ENCODE results near the gene SLC6A2. TPM values are rescaled to one million over a fixed set of nuclear protein-coding genes. Genes with fewer than 3 reads are reported as not detected.

Gene SLC6A2
- total RNA-seq, 2 donors from 2014 or later = 1.1 TPM; not detected in 1

GRCh38 chr16:55662644-55663031 lies 6.8 kb downstream of the SLC6A2 start:
- peaks cover 6% of the 10 kb centered on the region for H3K4me1 ChIP-seq (ENCODE audit: control insufficient read depth, insufficient read depth, low read length)
- Mint-ChIP-seq H3K27me3 (ENCODE audit: insufficient read depth) (peaks cover 30% of the 10 kb centered on the region), H3K4me1 (peaks cover 13% of the 10 kb centered on the region), H3K4me3 (no peak overlapping the region), H3K36me3 (ENCODE audit: low read depth) (no peaks in the 10 kb centered on the region), H3K9me3 (no peaks in the 10 kb centered on the region), H3K27ac (no peak overlapping the region)
- peaks cover 32% of the 10 kb centered on the region for H3K27me3 ChIP-seq (ENCODE audit: control insufficient read depth, insufficient read depth, low read length, poor library complexity, severe bottlenecking)
- DNase-seq = no peak
- no peak for TF ChIP-seq CTCF (conservative IDR thresholded peaks at IDR 0.05)
- no peaks in the 10 kb centered on the region for H3K36me3 ChIP-seq (ENCODE audit: control insufficient read depth, insufficient read depth, low read length)
- H3K9me3 ChIP-seq (ENCODE audit: control insufficient read depth, low read length) = peaks cover 7% of the 10 kb centered on the region
- no peak overlapping the region for H3K9ac ChIP-seq (ENCODE audit: extremely low read depth, low read length, poor library complexity, severe bottlenecking)
- 84 to 95% methylated on average over 5 of the region's 5 CpGs for WGBS, 2 experiments (ENCODE audit: insufficient coverage in 1 of 2, insufficient read length in 1 of 2)
- no peak overlapping the region for H3K27ac ChIP-seq (ENCODE audit: low read depth, low read length)
- H3K4me3 ChIP-seq (ENCODE audit: low read length) = no peak overlapping the region

GRCh38 chr16:55663225-55663624 lies 7.4 kb downstream of the SLC6A2 start:
- Mint-ChIP-seq H3K36me3 (ENCODE audit: low read depth) (no peaks in the 10 kb centered on the region), H3K4me3 (no peak overlapping the region), H3K9me3 (no peaks in the 10 kb centered on the region), H3K27me3 (ENCODE audit: insufficient read depth) (peaks cover 24% of the 10 kb centered on the region), H3K4me1 (peaks cover 15% of the 10 kb centered on the region), H3K27ac (no peak overlapping the region)
- H3K4me3 ChIP-seq (ENCODE audit: low read length) = no peak overlapping the region
- H3K27me3 ChIP-seq (ENCODE audit: control insufficient read depth, insufficient read depth, low read length, poor library complexity, severe bottlenecking) = peaks cover 26% of the 10 kb centered on the region
- TF ChIP-seq CTCF (conservative IDR thresholded peaks at IDR 0.05) = no peak
- DNase-seq = no peak
- no peak overlapping the region for H3K9ac ChIP-seq (ENCODE audit: extremely low read depth, low read length, poor library complexity, severe bottlenecking)
- H3K9me3 ChIP-seq (ENCODE audit: control insufficient read depth, low read length) = peaks cover 7% of the 10 kb centered on the region
- no peak overlapping the region for H3K27ac ChIP-seq (ENCODE audit: low read depth, low read length)
- peaks cover 6% of the 10 kb centered on the region for H3K4me1 ChIP-seq (ENCODE audit: control insufficient read depth, insufficient read depth, low read length)
- 87 to 100% methylated on average over 1 of the region's 1 CpG for whole genome bisulfite sequencing, 2 experiments (ENCODE audit: insufficient coverage in 1 of 2, insufficient read length in 1 of 2)
- H3K36me3 ChIP-seq (ENCODE audit: control insufficient read depth, insufficient read depth, low read length) = no peaks in the 10 kb centered on the region

- WGBS, 2 experiments (ENCODE audit: insufficient coverage in 1 of 2, insufficient read length in 1 of 2) = 84 to 94% methylated on average over 2 to 8 of the region's 8 CpGs
- Histone ChIP-seq H3K27me3 (ENCODE audit: control insufficient read depth, insufficient read depth, low read length, poor library complexity, severe bottlenecking) (peaks cover 18% of the 10 kb centered on the region), H3K27ac (ENCODE audit: low read depth, low read length) (no peak overlapping the region), H3K4me1 (ENCODE audit: control insufficient read depth, insufficient read depth, low read length) (peaks cover 6% of the 10 kb centered on the region), H3K4me3 (ENCODE audit: low read length) (no peak overlapping the region), H3K9me3 (ENCODE audit: control insufficient read depth, low read length) (peaks cover 7% of the 10 kb centered on the region), H3K36me3 (ENCODE audit: control insufficient read depth, insufficient read depth, low read length) (no peaks in the 10 kb centered on the region), H3K9ac (ENCODE audit: extremely low read depth, low read length, poor library complexity, severe bottlenecking) (no peak overlapping the region)
- no peak for TF ChIP-seq CTCF (conservative IDR thresholded peaks at IDR 0.05)
- Mint-ChIP-seq H3K36me3 (ENCODE audit: low read depth) (no peaks in the 10 kb centered on the region), H3K27me3 (ENCODE audit: insufficient read depth) (peaks cover 16% of the 10 kb centered on the region), H3K9me3 (no peaks in the 10 kb centered on the region), H3K4me3 (no peak overlapping the region), H3K4me1 (peaks cover 22% of the 10 kb centered on the region), H3K27ac (no peak overlapping the region)
- DNase-seq = no peak
These were observed 8.2 kb downstream of the SLC6A2 start for GRCh38 chr16:55663765-55664677.
